GM21717 (cell line): Measurements from ENCODE around the gene CYTH3.

Experiments used
- ATAC-seq: cut with Tn5 transposase; IDR thresholded peaks from one replicate; pipeline ENCODE4 v1.9.1; 2021; ENCODE audit warnings: mild to moderate bottlenecking, moderate library complexity; ENCODE audit not compliant: unreplicated experiment

Gene CYTH3

GRCh38 chr7:6258440-6259182 is 13.8 kb downstream of the CYTH3 start:
- ATAC-seq: no peak

GRCh38 chr7:6257675-6258074 is 14.7 kb downstream of the CYTH3 start:
- ATAC-seq: no peak

- ATAC-seq: peak; percentile 80
Observed at GRCh38 chr7:6256677-6257535, 15.5 kb downstream of the CYTH3 start.

- ATAC-seq: no peak
Observed at GRCh38 chr7:6256109-6256483, 16.3 kb downstream of the CYTH3 start.

DNA sequence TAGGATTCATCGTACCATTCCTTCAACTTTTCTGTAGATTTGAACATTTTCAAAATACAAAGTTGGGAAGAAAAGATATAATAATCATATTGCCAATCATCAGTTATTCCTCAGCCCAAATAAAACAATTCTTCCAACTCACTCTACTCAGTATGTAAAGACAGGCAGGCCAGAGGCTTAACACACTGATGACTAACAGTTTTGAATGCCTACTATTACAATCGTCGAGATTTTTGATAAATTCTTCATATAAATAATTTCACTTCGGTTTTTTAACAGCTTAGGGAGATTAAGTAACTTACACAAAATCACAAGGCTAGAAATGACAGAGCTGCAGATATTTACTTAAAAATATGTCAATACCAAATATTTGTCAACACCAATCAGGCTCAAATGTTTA is 17.6 kb downstream of the CYTH3 start:
- no peak for ATAC-seq

- ATAC-seq: no peak
Observed at GRCh38 chr7:6252748-6253147, 19.7 kb downstream of the CYTH3 start.

DNA sequence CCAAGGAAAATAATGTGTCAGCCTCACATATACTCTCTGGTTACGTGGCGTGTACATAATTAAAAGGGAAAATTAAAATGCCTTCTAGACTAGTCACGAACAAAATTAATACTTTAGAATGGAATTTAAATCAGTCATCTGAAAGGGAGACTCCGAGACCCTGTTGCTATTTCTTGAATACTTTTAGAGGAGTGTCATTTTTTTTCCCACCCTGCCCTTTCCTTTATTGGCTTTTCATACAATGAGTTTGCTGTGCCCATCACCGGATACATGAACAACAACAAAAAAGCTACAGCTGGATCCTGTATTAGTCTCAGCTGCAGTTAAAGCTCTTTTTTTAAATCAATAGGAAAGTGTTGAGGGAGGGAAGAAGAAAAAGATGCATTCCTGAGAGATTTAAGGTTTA is 20.1 kb downstream of the CYTH3 start:
- no peak for ATAC-seq

- no peak for ATAC-seq
Observed at GRCh38 chr7:6251653-6252052, 20.8 kb downstream of the CYTH3 start.

- peak; percentile 69 for ATAC-seq
Observed at GRCh38 chr7:6250364-6250833, 22.0 kb downstream of the CYTH3 start.

GRCh38 chr7:6249043-6249442 is 23.4 kb downstream of the CYTH3 start:
- no peak for ATAC-seq

- no peak for ATAC-seq
Observed at GRCh38 chr7:6248581-6248980, 23.8 kb downstream of the CYTH3 start.

DNA sequence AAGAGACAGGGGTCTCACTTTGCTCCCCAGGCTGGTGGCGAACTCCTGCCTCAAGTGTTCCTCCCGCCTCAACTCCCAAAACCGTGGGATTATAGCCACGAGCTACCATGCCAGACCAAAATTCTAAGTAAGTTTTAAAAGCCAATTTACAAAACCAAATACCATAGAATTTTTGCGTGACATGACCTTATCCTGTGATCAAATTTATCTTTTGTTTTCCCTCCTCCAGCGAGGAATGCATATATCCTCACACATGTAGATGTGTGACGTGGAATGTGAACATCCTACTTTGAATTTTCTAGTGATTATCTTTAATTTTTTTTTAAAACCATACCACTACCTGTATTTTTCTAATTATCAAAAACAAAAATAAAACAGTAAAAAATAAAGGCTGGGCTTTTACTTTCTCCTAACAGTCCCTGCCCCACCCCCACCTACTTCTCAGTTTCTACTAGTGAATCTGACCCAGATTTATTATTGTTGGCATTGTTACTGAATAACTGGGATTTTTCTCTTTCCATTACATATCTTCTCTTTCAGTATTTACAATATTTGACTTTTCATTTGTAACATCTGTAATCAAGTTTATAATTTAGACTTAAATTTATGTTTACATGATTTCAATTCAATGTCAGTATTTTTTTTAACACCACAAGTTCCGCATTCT is 26.0 kb downstream of the CYTH3 start:
- no peak for ATAC-seq

- ATAC-seq: no peak
Observed at GRCh38 chr7:6244021-6244420, 28.4 kb downstream of the CYTH3 start.

DNA sequence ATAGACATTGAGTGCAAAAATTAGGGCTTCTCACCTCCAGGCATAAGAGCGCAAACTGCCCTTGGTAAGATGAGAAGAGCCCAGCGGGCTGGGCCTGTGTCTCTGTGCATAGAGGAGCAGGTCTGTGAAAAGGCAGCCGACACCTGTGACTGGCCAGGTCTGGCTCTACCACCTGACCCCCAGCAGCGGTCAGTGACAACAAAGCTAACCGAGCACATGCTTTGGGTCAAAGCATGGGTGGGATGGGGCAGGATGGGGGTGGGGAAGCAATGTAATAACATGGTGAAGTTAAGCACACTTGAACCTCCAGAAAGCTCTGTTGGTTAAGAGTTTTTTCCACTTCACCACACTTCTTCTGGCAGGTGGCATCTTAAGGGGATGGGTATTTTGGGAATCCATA is 29.3 kb downstream of the CYTH3 start:
- ATAC-seq: no peak

DNA sequence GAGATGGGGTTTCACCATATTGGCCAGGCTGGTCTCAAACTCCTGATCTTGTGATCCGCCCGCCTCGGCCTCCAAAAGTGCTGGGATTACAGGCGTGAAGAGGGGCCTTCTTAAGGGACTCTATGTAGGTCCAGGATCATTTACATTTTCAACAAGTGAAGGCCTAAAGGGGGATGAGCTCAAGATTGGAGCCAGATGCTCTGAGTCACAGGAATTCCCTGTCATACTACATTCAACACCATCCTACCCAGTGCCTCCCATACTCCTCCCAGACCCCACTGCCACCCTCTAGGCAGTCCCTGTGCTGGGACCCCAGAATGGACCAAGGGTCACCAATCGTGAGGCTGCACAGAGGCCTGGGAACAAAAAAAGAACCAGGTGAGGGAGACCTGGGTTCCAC is 29.9 kb downstream of the CYTH3 start:
- no peak for ATAC-seq

GRCh38 chr7:6241607-6241973 is 30.8 kb downstream of the CYTH3 start:
- ATAC-seq: no peak

DNA sequence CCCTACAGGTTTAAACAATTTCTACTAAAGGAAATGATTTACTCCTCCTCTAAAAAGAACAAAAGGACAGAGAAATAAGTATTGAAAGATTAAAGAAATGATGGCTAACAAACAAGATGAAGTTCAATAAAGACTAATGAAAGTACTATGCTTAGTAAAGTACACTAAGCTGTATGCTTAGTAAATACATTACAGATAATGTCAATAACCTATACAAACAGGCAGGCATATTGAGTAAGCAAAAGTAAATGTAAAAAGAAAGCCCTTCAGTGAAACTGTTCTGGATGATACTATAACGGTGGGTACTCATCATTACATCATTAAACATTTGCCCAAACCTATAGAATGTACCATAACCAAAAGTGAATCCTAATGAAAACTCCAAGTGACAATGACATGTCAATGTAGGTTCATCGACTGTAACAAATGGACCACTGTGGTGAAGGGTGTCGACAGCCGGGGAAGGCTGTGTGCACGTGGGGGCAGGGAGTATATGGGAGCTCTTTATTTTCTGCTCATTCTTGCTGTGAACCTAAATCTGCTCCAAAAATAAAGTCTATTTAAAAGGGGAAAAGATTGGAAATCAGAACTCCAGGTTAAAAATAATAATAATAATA is 34.0 kb downstream of the CYTH3 start:
- no peak for ATAC-seq

DNA sequence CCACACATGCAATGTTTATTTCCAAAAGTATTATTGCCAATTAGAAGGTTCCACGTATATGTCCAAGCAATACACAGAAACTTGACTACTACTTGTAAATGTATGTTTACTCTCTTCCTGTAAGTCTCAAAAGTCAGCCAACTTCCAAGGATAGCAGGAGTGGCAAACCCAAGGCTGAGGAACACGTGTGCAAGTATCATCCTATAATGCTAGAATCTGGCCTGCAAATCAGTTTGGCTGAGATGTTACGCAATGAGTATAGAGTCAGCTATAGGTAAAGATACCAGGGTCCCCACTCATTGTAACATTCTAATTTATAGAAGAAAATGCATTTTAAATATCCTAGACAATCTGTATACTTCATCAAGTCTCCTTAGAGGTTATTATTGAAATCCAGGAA is 34.7 kb downstream of the CYTH3 start:
- ATAC-seq: no peak

GRCh38 chr7:6237011-6237410 is 35.4 kb downstream of the CYTH3 start:
- ATAC-seq: no peak

DNA sequence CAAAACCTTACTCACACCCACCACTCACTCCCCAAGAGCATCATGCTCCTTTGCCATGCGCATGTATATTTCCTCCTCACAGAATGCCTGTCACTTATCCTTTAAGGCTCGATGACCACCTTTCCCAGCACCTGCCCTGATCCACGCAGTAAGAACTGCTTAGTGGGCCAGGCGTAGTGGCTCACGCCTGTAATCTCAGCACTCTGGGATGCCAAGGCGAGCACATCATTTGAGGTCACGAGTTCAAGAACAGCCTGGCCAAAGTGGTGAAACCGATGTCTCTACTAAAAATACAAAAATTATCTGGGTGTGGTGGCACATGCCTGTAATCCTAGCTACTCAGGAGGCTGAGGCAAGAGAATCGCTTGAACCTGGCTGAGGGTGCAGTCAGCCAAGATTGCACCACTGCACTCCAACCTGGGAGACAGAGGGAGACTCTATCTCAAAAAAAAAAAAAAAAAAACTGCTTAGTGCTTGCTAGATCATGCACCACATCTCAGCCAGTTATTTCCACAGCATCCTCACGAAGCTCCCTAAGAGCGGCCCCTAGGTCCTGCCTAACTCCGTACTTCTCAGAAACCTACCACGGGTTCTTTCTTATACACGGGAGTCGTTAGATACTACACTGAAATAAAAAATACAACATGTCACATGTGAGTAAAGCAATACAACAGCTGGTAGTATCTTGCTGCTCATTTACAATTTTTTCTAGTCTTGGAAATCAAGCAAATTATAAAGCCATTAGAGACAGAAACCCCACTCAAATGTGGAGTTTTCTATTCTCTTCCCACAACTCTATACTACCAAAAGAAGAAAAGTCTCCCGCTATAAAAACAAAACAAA is 37.2 kb downstream of the CYTH3 start:
- no peak for ATAC-seq
